Amniotic epithelial cell (primary cell): Measurements from ENCODE around the gene SUGP1.

Source experiments
- DNase-seq: peaks from one replicate; pipeline ENCODE4 v3.0.0-alpha.2; 2010; ENCODE audit warnings: low read depth

The SUGP1 gene

DNA sequence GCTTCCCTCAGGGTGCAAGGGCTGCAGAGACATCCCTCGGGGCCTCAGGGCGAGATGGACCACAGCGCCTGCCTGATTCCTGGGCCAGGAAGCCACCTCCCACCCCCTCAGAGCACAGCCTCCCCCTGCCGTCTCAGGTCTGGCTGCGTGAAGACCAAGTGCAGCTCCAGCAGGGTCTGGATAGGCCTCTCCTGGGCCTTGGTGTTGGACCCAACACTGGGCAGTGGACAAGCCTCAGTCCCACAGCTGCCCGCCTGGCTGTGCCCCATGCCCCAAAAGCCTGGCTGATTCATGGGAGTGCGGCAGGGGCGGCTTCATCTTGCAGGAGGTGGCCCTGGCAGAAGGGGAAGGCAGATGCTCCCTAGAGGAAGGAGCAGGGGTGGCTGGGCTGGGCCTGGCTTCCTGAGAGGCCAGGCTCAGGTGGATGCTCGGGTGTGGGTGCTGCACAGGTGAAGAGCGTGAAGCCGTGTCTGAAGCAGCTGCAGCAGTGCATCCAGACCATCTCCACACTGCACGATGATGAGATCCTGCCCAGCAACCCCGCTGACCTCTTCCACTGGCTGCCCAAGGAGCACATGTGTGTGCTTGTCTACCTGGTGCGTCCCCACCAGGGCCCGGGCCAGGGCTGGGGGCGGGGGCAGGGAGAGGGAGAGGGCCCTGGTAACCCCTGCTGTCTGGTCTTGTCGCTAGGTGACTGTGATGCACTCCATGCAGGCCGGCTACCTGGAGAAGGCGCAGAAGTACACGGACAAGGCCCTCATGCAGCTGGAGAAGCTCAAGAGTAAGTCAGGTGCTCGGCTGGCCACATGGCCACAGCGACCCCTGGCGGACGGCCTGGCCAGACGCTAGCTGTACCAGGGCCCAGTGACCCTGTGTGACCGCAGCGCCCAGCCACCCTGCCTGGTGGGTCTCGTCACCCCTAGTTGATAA lies 22.0 kb upstream of the SUGP1 start:
- peak; percentile 61 for DNase-seq

DNA sequence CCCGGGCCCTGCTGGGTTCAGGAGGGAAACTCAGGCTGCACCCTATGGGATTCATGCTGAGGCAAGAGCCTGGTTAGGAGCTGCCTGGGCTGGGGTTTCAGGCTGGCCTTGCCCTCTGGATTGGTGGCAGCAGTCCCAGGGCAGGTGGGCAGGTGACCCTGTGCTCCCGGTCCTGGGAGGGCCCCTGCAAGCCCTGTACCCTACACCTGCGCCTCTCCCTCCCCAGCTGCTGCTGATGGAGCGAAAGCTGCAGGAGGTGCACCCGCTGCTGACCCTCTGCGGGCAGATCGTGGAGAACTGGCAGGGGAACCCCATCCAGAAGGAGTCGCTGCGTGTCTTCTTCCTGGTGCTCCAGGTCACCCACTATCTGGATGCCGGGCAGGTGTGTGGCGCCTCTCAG lies 20.7 kb upstream of the SUGP1 start:
- no peak for DNase-seq

DNA sequence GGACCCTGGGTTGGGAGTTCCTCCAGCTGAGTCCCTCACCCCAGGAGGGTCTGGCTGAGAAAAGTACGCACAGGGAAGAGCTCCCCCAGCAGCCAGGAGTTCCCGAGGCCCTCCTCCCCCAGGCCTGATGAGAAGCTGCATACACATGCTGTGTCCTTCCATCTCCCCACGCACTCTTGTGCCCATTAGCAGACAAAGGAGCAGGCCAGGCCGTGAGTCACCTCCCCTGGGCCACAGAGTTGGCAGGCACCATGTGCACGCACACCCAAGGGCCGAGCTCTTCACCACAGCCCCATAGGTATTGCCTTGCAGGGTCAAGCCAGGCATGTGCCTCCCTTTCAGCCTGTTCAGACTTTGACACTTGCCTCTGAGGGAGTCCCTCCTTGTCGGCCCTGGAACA lies 17.8 kb upstream of the SUGP1 start:
- no peak for DNase-seq

DNA sequence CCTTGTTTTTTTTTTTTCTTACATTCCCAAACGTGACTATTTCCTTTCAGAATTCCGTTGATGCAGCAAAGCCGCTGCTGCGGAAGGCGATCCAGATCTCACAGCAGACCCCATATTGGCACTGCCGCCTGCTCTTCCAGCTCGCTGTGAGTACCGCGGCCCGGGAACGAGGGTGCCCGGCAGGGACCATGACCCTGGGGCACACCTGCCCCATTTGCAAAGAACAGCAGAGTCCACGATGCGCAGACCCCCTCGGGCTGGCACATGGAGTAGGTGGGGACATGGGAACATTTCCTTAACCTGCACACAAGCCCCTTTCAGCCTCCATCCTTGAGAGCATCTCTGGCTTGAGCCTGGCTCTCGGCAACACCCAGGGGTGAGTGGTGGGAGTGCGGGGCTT lies 16.8 kb upstream of the SUGP1 start:
- no peak for DNase-seq

DNA sequence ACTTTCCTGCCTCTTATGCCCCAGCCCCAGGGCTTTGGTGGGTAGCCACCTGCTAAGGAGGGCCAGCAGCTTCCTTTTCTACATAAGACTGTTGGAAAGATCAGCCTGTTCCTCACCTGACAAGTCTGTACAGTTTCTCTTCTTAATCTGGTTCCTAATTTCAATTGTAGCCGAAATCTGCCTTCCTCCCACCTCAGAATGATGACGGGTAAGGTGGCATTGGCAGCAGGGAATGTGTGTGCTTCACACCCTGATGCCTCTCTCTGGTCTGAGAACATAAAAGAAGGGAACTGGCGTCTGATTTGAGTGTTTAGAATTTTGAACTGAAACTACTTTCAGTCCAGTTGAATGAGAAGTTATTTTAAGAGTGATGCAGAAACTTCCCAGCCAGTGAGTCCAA lies 16.3 kb upstream of the SUGP1 start:
- DNase-seq, result no peak

DNA sequence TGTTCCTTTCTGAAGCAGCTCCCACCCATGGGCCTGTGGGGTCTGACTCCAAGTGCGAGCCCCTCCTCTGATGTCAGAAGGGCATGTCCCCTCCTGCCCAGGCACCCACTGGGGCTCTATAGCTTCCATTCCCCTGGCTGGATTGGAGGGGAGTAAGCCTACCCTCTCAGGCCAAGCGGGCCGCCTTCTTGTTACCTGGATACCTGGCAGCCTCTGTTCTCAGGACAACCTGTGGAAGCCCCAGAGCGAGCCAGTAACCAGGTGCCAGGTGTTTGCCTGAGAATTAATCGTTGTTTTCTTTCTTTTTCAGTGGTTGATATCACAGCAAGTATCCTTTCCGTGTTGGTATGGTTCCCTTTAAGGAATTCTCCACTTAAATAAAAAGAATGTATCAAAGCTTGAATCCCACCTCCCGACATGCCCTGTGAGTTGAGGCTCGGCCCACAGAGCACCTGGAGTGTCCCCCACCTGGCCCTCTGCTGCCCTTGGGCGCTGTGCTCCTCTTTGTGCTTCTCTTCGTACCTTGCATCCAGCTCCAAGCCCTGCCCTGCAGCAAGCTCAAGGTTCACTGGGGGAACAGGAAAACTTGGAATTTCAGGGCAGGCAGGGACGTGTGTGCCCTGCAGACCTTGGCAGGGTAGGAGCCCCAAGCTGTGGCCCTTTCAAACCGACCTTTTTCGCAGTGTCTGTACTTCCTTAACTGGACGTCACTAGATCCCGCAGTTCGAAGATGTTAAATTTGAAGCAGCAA lies 15.3 kb upstream of the SUGP1 start:
- no peak for DNase-seq

DNA sequence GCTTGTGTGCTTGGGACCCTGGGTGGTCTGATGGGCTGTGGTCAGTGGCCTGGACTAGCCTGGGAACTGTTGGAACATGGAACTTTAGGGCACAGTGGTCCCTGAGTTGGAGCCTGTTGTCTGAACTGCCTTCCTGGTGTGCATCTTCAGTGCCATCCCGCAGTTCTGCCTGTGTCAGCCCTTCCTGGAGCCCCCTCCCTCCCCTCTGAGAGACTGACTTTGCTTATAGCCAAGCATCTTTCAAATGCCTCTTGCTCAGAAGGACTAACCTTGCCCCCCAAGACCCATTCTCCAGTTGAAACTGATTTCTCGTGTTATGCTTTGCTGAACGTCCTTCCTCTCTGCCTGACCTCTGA lies 14.7 kb upstream of the SUGP1 start:
- no peak for DNase-seq

DNA sequence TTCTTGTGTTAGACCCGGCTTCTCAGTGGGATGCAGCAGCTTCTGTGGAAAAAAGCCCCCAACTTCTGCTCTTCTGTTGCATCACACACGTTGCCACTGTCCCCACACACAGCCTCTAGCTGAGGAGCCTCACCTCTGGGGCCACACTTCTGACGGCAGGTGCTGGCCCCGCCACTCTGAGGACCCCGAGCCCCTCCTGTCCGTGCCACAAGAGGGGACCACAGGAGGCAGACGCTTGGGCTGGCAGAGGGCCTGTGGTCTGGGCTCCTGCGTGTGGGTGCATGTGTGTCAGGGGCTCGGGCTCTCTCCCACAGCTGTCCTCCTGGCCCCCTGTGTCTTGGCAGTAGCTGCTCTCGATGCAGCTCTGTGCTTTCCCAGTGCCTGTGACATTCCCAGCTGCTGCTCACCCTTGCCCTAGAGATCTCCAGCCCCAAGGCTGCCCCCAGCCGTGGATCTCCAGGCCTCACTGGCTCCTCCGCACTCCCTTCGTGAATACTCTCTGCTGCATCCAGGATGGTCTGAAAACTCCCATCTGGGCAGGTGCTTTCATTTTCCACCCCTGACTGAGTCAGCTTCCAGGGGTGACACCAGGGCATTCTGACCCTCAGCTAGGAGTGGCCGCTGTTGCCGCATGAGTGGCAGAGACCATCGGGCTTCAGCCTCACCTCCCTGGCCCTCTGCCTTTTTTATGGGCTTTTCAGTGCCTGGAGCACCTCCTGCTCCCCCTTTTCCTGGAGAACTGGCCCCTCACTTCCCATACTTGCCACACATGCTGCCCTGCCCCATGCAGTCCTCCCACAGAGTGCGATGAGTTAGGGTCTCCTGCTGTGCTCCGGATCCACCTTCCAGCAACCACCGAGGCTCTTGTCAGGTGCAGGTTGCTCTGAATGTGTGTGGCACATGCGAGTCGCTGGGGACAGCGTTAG lies 14.0 kb upstream of the SUGP1 start:
- DNase-seq, result no peak

DNA sequence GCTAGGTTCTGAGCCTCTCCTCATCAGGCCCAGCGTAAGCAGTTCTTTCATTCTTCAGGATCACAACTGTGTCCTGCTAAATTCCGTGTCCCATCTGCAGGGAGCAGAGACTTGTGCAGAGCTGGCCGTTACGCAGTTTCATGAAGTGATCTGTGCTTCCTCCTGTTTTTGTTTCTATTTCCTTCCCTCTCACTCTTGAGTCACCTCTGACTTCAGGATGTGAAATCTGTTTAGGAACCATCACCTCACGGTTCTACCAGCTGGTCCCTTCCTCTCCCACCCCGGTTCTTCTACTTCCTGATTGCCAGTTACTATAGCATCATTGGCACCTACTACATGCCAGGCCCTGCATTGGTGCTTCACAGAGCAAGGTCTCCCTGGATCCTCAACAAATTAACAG lies 8.8 kb upstream of the SUGP1 start:
- DNase-seq, result no peak

DNA sequence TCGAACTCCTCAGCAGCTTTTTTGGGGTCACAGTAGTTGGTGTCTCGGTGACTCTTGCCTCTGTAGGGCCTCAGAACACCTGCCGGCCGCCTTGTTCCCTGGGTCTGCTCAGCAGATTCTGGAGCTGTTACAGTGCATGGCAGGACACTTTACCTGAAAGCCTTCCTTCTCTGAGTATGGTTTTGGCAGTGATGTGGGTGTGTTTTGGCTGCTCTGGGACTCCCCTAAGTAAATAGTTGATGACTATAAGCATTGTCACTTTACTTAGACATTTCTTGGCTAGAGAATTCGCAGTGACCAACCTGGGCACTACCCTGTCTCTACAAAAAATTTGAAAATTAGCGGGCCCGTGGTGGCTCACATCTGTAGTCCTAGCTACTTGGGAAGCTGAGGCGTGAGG lies 7.4 kb upstream of the SUGP1 start:
- no peak for DNase-seq

DNA sequence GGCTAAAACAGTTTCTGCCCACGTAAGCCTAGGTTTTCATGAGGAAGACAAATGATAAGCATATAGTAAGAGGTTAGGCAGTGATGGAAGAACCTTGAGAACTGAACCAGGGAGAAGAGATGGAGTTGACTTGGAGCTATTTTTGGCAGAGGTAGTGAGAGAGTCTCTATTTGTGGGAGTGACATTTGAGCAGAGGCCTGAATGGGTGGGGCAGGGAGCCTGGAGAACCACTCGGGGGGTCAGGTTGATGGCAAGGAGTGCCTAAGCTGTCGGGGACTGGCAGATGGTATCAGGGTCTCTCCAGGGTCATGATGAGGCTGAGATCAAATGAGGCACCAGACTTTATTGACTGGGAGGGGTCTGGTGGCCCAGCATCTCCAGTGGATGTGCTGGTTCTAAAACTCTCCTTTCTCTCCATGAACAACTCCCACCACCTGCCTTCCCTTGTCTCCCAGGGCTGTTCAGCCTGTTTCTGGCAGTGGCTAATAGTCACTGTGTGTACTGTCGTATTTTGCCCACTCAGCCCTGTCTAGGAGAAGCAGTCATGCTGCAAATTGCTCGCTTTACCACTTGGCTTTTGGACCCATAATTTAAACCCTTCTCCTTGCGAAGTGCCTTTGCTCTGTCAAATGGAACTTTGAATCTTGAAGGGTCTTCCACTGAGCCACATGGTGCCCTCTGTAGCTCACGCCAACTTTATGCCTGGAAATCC lies 3.9 kb upstream of the SUGP1 start:
- DNase-seq, result no peak

DNA sequence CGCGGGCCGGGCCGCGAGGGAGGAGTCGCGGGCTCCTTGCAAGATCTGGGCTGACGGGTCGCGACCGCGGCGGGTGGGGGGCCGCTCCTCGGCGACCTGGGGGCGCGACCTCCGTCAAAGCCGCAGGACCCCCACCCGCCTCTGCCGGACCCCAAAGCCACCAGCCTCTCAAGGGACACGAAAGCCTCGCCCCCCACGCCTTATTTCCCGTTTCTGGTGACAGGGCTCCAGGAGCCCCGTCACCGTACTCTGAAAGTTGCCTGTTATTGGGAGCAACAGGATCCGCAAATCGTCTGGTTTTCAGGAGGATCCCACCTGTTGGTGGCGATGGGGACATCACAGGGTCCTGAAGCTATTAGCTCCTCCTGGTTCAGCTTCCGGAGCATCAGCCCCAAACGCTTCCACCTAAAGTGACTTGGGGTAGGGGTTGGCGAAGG lies 850 bp upstream of the SUGP1 start:
- no peak for DNase-seq

DNA sequence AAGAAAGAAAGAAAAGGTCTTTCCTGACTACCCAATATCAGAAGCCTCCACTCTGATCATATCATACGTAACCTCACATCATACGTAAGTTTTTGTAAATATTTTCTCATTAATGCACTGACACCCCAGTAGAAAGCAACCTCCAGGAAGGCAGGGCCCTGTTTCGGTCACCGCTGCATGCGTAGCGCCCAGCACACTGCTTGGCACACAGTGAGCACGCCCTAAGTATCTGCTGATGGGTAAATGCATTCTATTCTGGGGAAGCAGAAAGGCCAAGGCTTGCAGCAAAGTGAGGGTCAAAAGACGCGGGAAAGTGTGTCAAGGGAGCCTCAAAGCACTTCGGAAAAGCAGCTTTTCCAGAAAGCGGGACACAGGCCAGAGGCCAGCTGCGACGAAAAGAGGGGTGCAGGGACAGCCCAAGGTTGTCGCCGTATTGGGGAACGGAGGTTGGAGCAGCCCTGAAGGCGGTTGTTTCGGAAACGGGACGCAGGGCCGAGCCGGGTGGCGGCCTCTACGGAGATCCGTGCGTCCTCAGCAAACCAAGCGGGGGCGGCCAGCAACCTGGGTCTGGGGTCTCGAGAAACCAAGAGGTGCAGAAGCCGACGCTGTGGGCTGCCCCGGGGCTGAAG lies 463 bp downstream of the SUGP1 start:
- no peak for DNase-seq

DNA sequence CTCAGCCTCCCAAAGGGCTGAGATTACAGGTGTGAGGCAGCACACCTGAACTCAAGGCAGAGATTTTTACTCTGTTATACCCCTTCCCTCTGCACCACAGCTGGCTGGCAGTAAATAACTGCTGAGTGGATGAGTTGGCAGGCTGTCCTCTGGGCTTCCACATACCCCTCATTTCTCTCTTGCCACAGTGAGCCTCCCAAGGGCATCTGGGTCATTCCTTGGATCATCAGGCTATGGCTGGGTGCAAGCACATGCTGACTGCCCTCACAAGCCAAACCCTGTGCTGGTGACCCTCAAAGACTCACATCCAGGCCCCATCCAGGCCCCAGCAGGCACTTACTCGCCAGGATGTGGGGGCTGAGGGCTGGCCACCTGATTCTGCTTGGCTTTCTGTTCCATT lies 4.2 kb downstream of the SUGP1 start:
- no peak for DNase-seq

DNA sequence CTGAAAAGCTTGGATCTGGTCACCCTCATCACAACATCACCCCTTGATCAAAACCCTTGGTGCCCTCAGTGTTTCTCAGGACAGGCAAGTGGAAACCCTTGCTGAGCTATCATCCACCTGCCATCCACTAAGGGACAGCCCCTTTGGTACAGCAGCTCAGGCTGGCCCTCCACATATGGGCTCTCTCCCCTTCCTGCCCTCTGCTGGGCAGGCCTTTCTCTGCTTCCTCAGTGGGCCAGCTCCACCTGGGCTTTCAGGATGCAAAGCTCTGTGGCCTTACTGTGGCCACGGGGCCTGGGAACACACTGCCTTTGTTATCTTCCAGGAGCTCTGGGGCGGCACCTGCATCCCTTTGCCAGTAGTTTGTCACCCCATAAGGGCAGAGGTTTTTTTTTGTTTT lies 4.9 kb downstream of the SUGP1 start:
- no peak for DNase-seq

DNA sequence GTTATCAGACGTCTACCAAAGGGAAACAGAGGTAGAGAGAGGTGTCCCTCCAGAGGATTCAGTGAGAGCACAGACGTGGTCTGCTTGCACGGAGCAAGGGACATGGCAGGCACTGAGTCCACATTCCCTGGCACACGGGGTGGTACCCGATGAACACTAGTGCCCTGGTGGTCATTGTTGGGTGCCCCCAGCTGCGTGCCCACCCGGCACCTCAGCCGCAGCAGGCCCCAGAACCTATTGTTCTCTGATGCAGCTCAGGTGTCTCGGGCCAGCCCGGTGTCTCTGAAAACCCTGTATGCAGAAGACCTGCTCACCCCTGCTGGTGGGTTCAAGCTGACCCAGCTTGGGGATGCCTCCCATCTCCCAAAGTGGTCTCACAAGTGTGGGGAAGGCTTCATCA lies 11.9 kb downstream of the SUGP1 start:
- no peak for DNase-seq

DNA sequence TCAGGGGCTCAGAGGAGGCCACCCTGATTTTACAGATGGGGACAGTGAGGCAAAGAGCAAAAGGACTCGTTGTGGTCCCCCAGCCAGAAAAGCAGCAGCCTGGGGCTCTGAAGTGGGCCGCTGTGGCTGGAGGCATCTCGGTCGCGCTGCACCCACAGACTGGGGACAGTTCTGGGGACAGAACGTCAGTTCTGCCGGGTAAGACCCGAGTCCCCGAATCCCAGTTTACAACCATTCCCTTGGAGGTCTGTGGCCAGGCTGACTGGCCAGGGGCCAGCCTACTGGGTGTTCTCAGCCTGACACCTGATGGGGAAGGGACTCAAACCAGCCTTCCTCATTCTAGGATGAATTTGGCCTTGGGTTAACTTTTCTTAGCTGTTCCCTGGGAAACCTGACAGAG lies 14.1 kb downstream of the SUGP1 start:
- no peak for DNase-seq

DNA sequence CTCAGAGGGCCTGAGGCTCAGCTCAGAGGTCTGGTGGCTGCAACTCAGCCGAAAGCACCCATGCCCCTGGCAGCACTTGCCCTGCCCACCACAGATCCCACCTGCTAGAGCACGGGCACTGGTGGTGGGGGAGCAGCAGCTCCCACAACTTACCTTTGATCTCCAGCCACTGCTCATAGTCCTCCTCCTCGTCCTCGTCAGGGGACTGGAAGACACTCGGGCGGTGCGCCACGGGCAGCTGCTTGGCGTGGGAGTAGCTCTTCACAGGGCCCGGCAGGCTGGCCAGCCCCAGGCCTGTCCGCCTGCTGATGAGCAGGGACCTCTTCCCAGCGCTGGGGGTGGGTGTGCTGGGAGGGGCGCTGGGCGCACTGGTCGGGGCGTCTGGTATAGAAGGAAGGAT lies 14.6 kb downstream of the SUGP1 start:
- no peak for DNase-seq

DNA sequence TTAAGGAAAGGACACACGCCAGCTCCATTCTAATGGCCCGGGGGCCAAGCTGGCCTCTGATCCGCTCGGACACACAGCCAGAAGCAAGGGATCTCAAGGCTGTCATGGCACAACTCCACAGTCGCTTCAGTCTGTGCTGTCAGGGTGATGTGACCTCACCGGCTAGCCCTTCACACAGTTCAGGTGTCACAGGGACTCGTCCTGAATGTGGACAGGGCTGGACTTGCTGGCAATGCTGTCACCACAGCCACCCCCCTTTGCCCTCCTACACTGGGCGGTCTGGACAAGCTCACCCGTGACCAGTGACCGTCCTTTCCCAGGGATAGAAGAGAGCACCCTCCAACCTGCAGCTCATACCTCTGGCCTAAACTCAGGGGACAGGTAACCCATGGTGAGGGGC lies 15.2 kb downstream of the SUGP1 start:
- DNase-seq, result no peak

DNA sequence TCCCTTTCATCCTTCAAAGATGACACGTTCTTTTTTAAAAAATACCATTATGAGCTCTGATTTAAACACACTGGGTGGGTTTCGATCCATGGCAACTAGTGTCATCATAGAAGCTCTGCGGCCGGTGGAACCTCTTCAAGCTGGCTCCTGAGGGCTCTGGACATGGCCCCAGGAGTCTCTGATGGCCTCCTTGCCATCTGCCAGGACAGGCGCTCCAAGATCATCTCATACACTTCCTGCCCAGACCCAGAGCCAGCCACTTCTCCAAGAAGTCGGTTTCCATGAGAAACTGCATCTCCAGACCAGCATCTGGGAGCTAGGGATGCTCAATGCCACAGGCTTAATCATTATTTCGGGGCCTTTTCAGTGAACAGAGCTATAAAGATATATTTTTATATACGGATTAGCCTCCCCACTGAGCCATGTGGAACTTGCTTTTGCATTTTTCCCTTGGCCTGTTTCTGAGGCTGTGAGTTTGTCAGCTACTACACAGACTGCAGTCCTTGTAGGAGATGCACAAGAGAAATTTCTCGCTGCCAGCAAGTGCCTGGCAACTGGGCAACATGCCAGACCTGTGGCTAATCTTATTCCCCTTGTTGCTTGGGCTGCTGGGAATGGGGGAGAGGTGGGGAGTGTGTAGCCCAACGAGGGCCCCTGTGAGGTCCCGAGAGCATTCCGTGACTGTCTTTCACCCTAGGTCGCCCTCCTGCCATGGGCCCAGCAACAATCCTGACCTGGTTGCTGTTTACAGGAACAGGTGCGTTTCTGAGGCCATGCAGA lies 15.9 kb downstream of the SUGP1 start:
- no peak for DNase-seq

DNA sequence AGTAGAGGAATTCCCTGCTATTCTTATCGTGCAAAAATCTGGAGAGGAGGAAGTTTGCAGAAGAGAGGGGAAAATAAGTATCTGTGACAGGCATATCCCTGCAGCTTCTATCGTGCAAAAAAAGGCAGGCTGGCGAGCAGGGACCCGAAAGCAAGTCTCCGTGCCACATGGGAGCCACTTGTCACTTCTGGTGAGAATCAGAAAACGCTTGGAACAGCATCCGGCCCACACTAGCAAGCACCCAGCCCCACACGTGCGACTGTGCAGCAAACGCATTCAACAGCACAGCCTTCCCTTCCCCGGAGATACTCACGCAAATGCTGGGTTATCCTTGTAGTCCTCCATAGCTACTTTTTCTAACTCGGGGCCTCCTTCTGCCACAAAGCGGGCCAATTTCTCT lies 16.9 kb downstream of the SUGP1 start:
- DNase-seq, result no peak
